ENCODE data around the gene CA5A.

DNA sequence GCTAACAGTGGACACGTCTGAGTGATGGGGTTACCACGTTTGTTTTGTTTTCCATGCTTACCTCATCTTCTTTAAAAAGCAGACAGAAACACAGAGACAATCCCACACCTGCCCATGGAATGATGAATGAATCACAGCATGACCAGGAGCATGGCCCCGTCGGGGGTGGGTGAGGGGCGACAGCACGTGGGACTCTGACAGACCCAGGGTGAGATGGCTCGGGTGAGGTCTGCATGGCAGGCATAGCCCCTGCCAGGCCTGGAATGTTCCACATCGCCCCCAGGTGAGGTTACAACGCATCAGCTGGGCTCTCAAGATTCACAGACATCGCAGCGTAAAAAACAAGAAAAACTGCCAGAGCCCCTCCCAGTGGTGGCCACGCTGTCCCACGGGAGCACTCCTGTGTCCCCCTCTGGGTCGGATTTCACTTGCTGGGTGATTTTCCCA is 85.2 kb downstream of the CA5A start:
- TF ChIP-seq, protein P1, sequence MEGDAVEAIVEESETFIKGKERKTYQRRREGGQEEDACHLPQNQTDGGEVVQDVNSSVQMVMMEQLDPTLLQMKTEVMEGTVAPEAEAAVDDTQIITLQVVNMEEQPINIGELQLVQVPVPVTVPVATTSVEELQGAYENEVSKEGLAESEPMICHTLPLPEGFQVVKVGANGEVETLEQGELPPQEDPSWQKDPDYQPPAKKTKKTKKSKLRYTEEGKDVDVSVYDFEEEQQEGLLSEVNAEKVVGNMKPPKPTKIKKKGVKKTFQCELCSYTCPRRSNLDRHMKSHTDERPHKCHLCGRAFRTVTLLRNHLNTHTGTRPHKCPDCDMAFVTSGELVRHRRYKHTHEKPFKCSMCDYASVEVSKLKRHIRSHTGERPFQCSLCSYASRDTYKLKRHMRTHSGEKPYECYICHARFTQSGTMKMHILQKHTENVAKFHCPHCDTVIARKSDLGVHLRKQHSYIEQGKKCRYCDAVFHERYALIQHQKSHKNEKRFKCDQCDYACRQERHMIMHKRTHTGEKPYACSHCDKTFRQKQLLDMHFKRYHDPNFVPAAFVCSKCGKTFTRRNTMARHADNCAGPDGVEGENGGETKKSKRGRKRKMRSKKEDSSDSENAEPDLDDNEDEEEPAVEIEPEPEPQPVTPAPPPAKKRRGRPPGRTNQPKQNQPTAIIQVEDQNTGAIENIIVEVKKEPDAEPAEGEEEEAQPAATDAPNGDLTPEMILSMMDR (IDR thresholded peaks at IDR 0.05) = no peak
- no peak for TF ChIP-seq POLR2A (IDR thresholded peaks at IDR 0.05)
- TF ChIP-seq POLR2AphosphoS5 (IDR thresholded peaks at IDR 0.05) = no peak
- TF ChIP-seq EP300 (IDR thresholded peaks at IDR 0.05) = no peak

Measured in suprapubic skin (tissue), 4 donors.